Loucy (cell line): ENCODE results near the gene TECTB.

Experiments used
- CTCF ChIP-seq: fragments of 200-600 bp; sonication (generic); conservative IDR thresholded peaks from 2 replicates; pipeline ENCODE4 v1.5.1; 2014; ENCODE audit warnings: mild to moderate bottlenecking, antibody characterized with exemption, low read length
- EZH2phosphoT487 ChIP-seq: fragments of 200-600 bp; IDR thresholded peaks from 2 replicates; pipeline ENCODE4 v1.6.1; 2018; ENCODE audit warnings: antibody characterized with exemption, mild to moderate bottlenecking, moderate library complexity, borderline replicate concordance

- TF ChIP-seq CTCF (no peak), EZH2phosphoT487 (no peak)
Observed at GRCh38 chr10:112287844-112288243, 4.6 kb downstream of the TECTB start.
